Activated B cell treated with CpG ODN at 0.5 μM for 24 hours (primary cell): ENCODE results near the gene KRT81. TPM values are rescaled to one million over a fixed set of nuclear protein-coding genes. Genes with fewer than 3 reads are reported as not detected.
"Not testable (repeated sequence)": the region's sequence is repeated elsewhere in the genome, so short reads cannot be mapped to it uniquely, and the experiment has no call there.

Source experiments
- ATAC-seq: fragments of 200-7000 bp; cut with Tn5 transposase; one replicate; pipeline ENCODE4 v1.10.0; 2021; ENCODE audit warnings: low read depth, mild to moderate bottlenecking, moderate library complexity
- CTCF ChIA-PET: fragments of 350-600 bp; sonication (Branson Sonifier 250); formaldehyde crosslinking; loops from one replicate; lab custom pipeline; 2021; ENCODE audit warnings: antibody characterized with exemption; lab: Charles Lee
- POLR2A ChIA-PET: fragments of 350-600 bp; sonication (Branson Sonifier 250); formaldehyde crosslinking; loops from one replicate; lab custom pipeline; 2021; ENCODE audit warnings: antibody characterized with exemption; lab: Charles Lee
- DNase-seq: peaks from one replicate; pipeline ENCODE4 v3.0.0; 2022
- H3K27ac Mint-ChIP-seq: one replicate; pipeline ENCODE4 v1.8.0; 2020; ENCODE audit warnings: mixed read lengths
- H3K27me3 Mint-ChIP-seq: one replicate; pipeline ENCODE4 v1.8.0; 2021; ENCODE audit warnings: mixed read lengths
- H3K36me3 Mint-ChIP-seq: one replicate; pipeline ENCODE4 v1.8.0; 2021; ENCODE audit warnings: low read depth, mixed read lengths
- H3K4me1 Mint-ChIP-seq: one replicate; pipeline ENCODE4 v1.8.0; 2021; ENCODE audit warnings: mixed read lengths
- H3K4me3 Mint-ChIP-seq: one replicate; pipeline ENCODE4 v1.8.0; 2020; ENCODE audit warnings: mild to moderate bottlenecking, mixed read lengths
- H3K9me3 Mint-ChIP-seq: one replicate; pipeline ENCODE4 v1.8.0; 2020; ENCODE audit warnings: mixed read lengths
- CTCF ChIP-seq: fragments of 200-600 bp; IDR thresholded peaks from one replicate; pipeline ENCODE4 v1.8.0; 2022; ENCODE audit warnings: antibody characterized with exemption, mild to moderate bottlenecking
- intact Hi-C: fragments of 100-400 bp; cut with micrococcal nuclease; formaldehyde crosslinking; loops from one replicate; pipeline ENCODE4 v1.15.1; 2024
- total RNA-seq: library from RNA; stranded (reverse); gene quantifications from 2 replicates; pipeline ENCODE4 v1.2.3, GENCODE V29; 2022

Gene KRT81
- total RNA-seq, 1 donor from 2014 or later, result not detected

DNA sequence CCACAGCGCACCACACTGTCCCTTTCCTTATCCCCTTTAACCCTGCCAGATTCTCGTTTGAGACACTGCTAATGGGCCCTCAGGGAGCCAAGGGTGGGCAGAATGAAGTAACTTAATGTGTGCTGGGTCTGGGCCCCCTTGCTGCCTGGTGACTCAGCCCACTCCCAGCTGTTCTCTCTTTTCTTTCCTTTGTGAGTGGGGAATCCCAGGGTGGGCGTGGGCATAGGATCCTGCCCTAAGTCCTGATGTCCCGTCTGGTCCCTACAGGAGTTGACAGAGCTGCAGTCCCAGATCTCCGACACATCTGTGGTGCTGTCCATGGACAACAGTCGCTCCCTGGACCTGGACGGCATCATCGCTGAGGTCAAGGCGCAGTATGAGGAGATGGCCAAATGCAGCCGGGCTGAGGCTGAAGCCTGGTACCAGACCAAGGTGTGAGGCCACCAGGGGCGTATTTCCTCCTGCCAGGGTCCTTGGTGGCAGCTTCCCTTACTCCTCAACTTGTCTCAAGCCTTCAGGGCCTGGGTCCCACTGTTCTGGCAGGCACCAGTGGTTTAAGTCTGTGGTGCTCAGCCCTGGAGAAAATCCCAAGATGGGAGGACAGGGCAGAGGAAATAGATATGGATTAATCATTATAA lies 50.0 kb downstream of the KRT81 start:
- Mint-ChIP-seq H3K36me3 (no peaks in the 10 kb centered on the region), H3K4me1 (peaks cover 12% of the 10 kb centered on the region), H3K27ac (no peak overlapping the region), H3K27me3 (peaks cover 16% of the 10 kb centered on the region), H3K4me3 (no peak overlapping the region), H3K9me3 (no peaks in the 10 kb centered on the region)
- DNase-seq (no peak), ATAC-seq (no peak)
- intact Hi-C loops, result no loop called here
- POLR2A ChIA-PET, result no interaction called here
- no peak for TF ChIP-seq CTCF
- CTCF ChIA-PET, result interaction anchor here (1.3 kb wide), 1 partner anchor 38 kb away, joined by 3 read pairs; no protein-coding TSS in a partner anchor

GRCh38 chr12:52240247-52240646 lies 51.1 kb downstream of the KRT81 start:
- DNase-seq, ATAC-seq, H3K27ac Mint-ChIP-seq, H3K36me3 Mint-ChIP-seq, CTCF ChIA-PET, intact Hi-C loops, POLR2A ChIA-PET, H3K4me3 Mint-ChIP-seq, H3K9me3 Mint-ChIP-seq: not testable (repeated sequence)
- Mint-ChIP-seq H3K27me3 (peaks cover 17% of the 10 kb centered on the region), H3K4me1 (peaks cover 12% of the 10 kb centered on the region)

- ChIA-PET POLR2A (no interaction called here), CTCF (no interaction called here)
- ATAC-seq (no peak), DNase-seq (no peak)
- Mint-ChIP-seq H3K9me3 (no peaks in the 10 kb centered on the region), H3K36me3 (no peaks in the 10 kb centered on the region), H3K27me3 (peaks cover 17% of the 10 kb centered on the region), H3K4me1 (peaks cover 12% of the 10 kb centered on the region), H3K4me3 (no peak overlapping the region), H3K27ac (no peak overlapping the region)
- no peak for TF ChIP-seq CTCF
- intact Hi-C loops, result no loop called here
Observed at GRCh38 chr12:52239767-52240166, 51.6 kb downstream of the KRT81 start.

DNA sequence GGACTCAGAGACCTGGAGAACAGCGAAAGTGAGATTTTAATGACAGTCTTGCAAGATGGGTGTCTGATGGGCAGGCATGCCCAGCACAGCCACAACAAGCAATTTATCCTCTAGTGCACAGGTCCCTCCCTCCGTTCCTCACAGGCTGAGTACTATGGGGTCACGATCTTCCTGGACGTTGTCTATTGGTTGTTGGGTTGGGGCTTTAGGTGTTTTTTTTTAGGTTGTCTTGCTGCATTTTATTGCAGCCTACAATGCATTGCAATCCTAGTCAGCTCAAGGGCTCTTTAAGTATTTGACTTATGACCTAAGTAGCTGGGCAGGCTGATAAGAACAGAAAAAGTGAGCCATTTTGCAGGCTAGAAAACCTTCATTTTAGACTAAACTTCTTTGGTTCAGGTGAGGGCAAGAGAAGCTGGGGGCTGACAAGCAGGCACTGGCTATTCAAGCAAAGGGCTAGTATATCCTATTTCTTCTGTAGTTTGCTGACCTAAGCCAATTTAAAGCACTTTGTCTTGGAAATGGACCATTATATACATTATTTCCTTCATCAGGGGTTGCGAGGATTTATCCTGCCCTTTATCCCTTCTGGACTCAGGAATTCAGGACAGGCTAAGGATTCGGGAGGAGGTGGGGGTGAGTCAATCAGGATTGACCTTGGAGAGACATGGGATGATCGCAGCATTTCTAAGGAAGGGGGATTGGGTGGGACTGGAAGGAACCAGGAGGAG lies 52.3 kb downstream of the KRT81 start:
- no peak overlapping the region for H3K27ac Mint-ChIP-seq
- CTCF ChIA-PET, result no interaction called here
- no peaks in the 10 kb centered on the region for H3K36me3 Mint-ChIP-seq
- POLR2A ChIA-PET, result no interaction called here
- no peak for DNase-seq
- H3K4me1 Mint-ChIP-seq, result peaks cover 7% of the 10 kb centered on the region
- H3K27me3 Mint-ChIP-seq, result peaks cover 23% of the 10 kb centered on the region
- H3K9me3 Mint-ChIP-seq, result no peaks in the 10 kb centered on the region
- no peak overlapping the region for H3K4me3 Mint-ChIP-seq
- TF ChIP-seq CTCF, result no peak
- no peak for ATAC-seq
- intact Hi-C loops, result no loop called here

- Mint-ChIP-seq H3K4me1 (no peaks in the 10 kb centered on the region), H3K27me3 (peaks cover 20% of the 10 kb centered on the region), H3K36me3 (no peaks in the 10 kb centered on the region), H3K9me3 (no peaks in the 10 kb centered on the region), H3K27ac (no peak overlapping the region), H3K4me3 (no peak overlapping the region)
- ATAC-seq (no peak), DNase-seq (no peak)
- CTCF ChIA-PET, result no interaction called here
- TF ChIP-seq CTCF, result no peak
- POLR2A ChIA-PET, result no interaction called here
- intact Hi-C loops, result no loop called here
Observed at GRCh38 chr12:52238207-52238840, 53.0 kb downstream of the KRT81 start.
